NCI-H2029 (cell line): ENCODE results near the gene AP1M1.

Source experiments
- DNase-seq: peaks from one replicate; lab custom pipeline; 2025; lab: John Stamatoyannopoulos, UW

AP1M1 gene

DNA sequence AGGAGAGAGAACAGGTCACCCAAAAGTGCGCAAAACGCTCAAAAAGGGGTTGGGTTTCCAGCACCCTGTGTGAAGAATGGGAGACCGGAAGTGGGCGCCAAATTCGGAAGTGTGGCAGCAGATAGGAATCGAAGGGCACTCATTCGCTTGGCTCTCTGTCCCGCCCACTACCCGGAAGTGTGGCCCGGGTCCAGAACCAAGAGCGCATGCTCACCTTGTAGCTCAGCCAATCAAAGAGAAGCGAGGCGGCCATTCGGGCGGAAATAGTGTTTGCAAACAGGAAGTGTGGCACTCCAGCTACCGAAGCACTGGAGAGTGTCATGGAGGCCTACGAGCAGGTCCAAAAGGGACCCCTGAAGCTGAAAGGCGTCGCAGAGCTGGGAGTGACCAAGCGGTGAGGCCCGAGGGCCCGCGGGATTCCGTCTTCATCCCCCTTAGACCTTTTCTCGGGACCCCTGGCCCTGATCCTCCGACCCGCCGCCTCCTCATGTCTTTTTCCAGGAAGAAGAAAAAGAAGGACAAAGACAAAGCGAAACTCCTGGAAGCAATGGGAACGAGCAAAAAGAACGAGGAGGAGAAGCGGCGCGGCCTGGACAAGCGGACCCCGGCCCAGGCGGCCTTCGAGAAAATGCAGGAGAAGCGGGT lies 12.5 kb upstream of the AP1M1 start, which contains the start of gene FAM32A:
FAM32A (plus strand) TSS at position 288 of the 645 bp plus-strand sequence; CDS start at position 321, 33 bp downstream.
- DNase-seq: peak; percentile 98

DNA sequence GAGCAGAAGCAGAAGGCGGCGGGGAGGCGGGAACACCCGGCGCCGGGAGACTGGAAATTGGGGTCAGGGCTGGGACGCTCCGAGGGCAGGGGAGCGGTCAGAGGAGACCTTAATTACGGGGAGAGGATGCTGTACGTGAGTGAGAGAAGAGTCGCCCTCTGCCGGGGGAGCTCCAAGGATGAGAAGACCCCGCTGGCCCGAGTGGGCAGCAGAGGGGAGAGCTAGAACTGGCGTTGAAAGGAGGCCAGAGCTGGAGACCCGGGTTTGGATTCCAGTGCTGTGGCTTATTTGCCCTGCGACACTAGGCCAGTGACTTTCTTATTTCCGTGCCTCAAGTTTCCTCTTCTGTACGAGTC lies 12.0 kb upstream of the AP1M1 start:
- peak; percentile 29 for DNase-seq

DNA sequence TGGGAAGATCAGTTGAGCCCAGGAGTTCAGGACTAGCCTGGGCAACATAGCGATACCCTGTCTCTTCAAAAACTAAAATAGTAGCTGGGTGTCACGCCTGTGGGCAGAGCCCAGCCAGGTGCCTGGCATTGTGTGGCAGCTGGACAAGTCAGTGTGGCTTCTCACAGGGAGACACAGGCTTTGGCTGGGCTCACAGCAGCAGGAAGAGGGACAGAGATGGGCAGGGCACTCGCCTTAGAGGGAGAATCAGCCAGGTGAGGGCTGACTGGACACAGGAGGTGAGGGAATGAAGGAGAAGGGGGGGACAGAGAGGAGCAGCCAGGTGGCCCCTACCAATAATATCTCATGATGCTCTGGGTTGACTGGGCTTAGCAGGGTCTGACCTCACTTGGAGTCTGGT lies 9.2 kb upstream of the AP1M1 start:
- DNase-seq: no peak

DNA sequence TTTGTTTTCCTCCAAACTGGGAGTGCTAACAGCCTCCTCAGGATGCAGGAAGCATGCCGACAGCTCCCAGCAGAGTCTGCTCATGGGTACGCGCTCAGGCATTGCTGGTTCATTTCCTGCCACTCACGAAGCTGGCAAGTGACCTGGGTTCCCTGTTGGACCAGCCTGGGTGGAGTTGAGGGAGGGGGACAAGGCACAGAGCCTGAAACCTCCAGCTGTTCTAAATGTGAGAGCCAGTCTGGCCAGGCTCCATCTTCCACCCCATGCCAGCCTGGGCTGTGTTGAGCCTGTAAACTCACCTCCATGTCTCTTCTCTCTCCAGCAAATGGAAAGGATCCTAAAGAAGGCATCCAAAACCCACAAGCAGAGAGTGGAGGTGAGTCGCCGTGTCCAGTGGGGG lies 7.5 kb upstream of the AP1M1 start:
- no peak for DNase-seq

DNA sequence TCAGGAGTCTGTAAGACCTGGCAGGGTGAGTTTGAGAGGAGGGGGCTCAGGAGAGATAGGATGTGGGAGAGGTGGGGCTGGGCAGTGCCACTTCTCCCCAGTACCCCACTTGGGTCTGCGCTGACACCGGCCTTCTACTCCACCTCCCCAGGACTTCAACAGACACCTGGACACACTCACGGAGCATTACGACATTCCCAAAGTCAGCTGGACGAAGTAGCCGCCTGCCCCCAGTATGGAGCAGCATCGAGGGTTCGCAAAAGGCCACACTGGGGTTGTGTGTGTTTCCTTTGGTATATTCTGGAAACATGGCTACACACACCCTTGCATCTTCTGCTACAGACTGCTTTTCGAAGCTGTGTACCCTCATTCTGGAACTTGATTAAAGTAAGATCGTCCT lies 7.0 kb upstream of the AP1M1 start:
- DNase-seq: no peak

DNA sequence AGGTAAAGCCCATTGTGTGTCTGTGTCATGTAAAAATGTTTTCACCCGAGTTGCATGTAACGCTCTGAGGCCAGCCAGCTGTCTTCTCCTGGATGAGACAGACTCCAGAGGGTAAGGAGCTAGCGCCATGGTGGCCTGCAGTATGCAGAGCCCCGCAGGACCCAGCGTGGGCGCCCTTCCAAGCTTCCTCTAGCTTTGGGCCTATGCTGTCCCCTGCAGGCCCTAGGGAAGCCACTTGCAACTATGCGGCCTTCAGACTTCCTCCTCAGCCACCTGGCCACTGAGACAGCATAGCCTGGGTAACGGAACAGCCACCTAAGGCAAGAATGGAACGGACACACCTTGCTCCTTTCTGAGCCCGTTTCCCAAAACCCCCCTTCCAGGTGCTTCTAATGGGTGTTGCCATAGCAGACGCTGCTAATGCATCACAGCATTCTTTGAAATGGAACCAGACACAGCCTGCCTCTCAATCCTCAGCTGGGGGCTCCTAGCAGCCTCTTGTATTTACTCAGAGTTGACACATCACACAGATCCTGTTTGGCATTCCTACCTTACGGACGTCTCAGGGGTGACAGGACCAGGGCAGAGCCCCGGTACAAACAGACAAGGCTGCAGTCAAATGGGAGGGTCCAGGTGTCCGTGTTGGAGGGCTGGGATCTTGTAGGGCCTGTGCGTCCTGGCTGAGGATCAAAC lies 6.3 kb upstream of the AP1M1 start:
- no peak for DNase-seq

DNA sequence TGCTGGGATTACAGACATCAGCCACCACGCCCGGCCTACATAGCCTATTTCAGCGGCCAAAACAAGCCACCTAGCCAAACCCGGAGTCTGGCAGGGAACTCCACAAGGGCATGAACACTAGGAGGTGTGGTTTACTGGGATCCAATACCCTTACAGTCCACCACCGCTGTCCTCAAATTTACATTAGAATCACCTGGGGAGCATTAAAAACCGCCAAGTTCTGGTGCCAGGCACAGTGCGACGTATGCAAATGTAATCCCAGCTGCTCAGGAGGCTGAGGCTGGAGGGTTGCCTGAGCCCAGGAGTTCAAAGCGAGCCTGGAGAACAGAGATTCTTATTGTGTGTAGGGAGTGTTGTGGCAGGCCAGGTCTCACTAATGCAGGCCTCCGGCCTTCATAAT lies 4.2 kb upstream of the AP1M1 start:
- no peak for DNase-seq

DNA sequence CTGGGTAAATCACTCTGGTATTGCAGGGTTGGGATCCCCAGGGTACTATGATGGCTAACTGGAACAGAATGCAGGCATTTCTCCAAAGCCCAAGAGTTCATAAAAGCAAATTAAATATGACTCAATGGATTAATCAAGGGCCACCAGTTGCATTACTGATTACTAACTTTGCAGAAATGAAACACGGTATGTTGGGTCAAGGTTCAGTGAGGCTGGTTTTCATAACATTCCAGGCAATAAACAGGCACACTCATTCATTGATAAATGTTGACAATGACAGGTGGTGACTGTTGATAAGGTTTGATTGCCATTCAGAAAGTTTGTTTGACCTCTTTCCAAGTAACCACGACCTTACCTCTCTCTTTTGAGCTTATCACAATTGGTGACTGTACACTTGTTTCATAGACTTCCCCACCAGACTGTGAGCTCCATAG lies 506 bp upstream of the AP1M1 start:
- DNase-seq: no peak

DNA sequence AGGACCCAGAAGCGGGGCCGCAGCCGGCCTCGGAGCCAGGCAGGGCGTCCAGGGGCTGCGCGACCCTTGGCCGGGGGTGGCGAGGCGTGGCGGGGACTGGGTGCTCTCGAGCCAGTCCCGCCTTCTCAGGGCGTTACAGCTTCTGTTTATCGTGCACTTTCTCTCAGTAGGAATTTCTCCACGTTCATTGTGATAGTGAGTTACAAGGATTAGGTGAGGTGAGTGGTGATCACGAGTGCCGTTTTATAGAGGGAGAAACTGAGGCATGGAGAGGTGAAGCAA lies 600 bp downstream of the AP1M1 start:
- no peak for DNase-seq

DNA sequence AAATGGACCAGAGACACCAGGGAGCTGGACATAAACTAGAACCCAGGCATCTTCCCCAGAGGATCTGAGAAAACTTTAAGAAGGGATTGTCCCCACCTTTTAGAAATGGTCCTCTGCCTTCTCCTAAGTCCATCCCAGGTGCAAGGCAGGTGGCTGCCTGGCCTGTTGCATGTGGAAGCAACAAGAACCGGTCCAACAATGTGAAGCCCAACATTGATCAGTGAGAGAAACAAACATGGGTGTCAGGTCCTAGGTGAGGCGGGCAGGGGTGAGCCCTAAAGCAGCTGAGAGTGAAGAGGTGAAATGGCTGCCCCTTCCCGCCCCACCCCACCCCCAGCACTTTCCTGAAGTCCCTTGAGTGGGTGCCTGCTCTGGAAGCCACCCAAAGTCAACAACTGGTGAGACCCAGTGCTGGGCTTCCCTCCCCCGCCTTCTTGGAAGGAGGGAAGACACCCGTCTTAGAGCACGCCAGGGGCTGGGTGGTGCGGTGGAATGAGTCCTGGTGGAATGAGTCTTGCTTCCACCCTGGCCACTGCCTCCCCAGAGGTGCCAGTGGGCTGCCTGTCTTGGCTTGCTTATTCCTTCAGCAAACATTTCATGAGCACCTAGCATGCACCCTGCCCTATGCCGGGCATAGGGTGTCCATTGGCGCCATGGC lies 1.7 kb downstream of the AP1M1 start:
- DNase-seq: no peak

DNA sequence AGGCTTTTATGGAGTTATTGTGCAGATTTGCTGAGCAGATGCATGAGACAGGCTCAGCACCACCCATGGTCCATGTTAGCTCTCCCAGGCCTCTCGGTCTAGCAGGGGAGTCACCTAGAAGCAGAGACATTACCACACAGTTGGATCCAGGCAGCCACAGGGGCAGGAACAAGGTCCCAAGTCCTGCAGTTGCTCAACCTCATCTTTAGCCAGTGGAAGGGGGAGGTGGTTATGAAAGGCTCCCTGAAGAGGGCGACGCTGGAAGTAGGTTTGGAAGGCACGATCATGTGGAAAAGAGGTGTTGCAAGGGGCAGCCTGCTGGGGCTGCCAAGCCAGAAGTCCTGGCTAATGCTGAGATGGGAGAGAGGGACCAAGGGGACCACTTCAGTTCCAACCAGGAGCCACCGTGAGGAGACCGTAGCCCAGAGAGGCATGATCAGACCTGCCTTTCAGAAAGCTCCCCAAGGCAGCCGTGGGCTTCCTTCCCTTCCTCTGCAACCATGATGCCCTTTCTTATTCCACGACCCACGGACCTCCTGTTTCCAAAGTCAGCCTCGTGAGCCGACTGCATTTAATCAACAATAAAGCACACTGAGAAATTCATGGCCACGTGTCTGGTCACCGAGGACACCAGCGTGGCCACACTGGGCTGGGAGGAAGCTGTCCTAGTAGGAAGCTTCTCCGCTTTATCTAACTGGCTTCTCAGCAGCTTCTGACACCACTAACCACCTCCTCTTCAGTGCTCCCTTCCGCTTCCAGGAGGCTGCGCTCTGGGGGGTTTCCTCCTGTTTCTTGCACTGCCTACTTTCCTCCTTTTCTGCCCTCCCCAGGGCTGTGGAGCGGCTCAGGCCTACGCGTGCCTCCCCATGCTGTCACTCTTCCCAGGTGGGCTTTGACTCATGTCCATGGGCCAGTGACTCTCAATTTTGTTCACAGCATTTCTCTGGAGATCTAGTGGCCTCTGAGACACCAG lies 2.6 kb downstream of the AP1M1 start:
- no peak for DNase-seq

DNA sequence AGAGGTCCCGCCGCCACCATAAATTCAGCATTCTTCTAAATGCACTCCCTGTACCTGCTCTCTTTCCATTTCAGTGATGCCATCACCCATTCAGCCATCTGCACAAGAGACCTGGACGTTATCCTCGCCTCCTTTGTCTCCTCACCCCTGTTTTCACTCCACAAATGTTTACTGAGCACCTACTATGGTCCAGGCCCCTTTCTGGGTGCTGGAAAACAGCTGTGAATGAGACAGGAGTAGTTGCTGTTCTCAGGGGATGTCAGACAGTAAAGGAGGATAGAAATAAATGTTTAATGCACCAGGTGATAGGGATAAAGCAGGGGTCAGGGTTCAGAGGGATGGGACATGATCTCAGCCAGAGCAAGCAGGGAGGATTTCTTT lies 3.3 kb downstream of the AP1M1 start:
- no peak for DNase-seq

DNA sequence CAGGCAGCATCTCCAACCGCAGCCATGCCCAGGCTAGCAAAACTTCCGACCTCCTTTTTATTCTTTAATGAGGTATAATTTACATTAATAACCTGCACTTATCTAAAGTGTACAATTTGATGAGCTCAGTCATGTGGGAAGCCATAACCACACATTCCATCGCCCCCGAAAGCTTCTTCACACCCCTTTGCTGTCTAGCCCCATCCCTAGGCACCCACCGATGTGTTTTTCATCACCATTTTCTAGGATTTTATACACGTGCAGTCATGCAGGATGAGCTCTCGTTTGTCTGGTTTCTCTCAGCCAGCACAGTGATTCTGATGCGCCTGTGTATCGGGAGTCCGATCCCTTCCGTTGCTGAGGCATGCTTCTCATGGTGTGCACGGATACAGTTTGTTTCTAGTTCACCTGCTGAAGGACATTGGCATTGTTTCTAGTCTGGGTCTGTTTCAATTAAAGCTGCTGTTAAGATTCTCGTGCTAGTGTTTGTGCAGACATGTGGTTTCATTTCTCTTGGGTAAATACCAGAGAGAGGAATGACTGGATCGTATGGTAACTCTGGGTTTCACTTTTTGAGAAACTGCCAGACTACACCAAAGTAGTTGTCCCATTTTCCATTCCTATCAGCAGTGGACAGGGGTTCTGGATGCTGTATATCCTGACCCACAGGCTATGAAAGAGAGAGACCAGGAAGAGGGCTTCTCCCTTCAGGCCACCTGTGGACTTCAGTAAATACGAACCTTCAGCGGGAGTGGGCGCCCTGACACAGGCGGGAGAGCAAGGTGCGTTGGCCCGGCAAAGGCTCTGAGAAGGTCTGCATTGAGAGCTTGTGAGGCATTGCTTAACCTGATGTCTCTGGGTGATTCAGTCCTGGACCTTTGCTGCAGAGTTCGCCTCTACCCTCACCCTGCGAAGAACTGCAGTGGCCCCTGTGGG lies 4.9 kb downstream of the AP1M1 start:
- DNase-seq: no peak

DNA sequence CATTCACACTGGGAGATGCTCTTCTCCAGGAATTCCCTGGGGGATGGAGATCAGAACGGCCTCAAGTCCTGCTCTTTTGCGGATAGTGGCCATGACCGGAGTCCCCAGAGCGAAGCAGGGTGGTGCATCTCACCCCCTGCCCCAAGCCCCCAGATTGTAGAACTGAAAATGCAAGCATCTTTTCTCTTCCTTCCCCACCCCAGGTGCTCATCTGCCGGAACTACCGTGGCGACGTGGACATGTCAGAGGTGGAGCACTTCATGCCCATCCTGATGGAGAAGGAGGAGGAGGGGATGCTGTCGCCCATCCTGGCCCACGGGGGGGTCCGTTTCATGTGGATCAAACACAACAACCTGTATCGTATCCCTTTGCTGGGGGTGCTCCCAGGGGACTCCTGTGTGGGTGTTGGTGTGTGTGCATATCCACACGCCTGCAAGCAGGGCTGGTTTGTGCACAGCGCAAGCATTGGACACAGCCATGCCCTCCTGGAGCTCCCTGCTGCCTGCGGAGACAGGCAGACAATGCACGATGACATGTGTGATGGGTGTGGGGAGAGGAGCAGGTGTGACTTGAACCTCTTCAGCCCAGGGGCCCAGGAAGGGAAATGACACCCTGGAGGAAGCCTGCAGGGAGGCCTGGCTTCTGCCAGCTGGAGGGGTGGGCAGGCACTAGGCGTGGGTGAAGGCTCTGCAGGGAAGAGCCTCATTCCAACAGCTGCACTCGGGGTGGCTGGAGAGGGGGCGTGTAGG lies 5.7 kb downstream of the AP1M1 start:
- no peak for DNase-seq

DNA sequence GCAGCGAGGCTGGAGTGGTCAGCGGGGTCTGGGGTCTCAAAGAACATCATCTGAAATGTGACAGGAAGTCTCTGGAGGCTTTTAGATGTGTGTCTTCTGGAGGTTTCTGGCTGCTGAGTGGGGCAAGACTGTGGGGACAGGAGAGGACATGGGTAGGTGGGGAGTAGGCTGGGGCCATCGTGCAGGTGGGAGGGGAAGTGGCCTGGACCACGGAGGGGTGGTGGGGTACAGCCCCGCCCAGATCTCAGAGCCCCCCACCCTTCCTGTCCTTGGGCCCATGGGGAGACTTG lies 6.2 kb downstream of the AP1M1 start:
- no peak for DNase-seq

DNA sequence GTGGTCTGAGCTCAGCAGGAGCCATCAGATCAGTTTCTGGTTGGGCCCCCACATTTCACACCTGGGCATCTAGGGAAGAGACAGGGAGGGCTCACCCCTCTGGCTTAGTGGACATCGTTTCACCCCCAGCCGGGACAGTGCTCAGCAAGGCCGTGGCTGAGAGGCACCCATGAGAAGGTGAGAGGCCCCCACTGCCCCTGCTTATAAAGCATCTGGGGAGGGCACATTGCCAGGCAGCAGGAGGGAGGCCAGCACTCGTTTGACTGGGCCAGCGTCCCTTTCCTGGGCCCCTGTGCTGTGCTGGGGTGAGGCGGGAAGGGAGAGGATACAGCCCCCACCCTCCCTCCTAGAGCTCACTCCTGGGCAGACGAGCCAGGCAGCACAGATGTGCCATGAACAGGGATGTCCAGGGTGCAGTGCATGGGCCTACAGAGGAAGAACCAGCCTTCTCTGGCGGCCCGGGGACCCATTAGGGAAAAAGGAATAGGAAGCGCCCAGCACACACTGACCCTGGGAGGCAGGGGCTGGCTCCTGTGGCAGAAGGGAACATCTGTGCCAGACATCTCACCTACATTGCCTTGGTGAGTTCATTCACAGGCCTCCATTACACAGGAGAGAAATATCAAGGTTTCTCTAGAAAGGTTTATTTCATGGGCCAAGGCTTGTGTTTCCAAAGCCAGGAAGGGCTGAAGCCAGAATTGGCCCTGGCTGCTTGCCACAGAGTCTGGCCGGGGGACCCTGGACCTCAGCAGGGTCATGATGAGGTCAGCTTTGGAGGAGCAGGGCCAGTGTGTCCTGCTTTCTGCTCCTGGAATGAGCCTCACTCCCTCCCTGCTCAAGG lies 7.7 kb downstream of the AP1M1 start:
- no peak for DNase-seq

DNA sequence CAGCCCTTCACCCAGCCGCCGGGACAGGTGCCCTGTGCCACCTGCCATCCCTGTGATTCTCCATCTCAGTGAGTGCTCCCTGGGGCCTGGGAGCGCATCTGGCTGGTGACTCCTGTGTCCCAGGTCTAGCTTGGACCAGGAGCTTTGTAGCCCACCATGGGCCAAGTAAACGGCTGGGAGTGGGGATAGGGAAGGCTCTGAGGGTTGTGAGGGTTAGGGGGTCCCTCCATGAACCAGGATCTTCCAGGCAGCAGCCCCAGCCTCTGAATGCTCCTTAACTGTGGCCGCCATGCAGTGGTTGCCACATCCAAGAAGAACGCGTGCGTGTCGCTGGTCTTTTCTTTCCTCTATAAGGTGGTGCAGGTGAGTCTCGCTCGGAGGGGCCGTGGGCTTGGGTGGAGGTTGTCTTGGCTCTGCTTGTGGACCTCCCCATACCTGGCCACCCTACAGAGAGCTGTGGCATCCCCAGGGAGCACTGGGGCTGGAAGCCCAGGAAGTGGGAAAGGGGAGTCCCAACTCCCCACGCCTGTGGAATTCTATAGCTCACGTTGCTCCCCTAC lies 8.4 kb downstream of the AP1M1 start:
- DNase-seq: no peak

DNA sequence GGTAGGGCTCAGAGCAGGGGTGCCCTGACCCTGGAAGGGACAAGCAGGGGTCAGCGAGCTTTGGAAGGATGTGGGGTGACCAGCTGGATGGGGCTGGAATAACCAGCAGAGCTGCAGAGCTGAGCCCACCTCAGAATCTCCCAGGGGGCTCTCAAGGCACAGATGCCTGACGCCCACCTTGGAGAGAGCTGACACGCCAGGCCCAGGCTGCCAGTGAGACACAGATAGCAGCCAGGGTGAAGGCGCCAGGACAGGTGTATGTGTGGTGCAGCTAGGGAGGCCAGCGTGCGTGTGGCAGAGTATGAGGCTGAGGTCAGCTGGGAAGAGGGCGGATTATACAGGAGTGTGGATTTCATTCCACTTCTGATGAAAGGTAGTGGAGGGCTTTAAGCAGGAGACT lies 8.9 kb downstream of the AP1M1 start:
- no peak for DNase-seq

DNA sequence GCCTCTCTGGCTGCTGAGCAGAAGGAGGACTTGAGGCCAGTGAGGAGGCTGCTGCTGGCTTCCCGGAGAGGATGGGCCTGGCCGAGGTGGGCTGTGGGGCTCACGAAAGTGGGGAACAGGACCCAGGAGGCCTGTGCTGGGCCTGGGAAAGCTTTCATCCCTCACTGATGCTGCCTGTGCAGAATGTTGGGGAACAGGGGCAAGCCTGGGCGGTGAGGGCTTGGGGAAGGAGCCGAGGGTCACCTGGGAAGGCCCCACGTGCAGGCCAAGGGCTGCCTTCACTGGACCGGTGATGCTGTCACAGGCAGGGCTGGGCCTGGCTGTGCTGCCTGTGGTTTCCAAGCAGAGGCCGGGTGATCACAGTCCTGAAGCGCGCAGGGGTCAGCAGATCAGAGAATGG lies 9.4 kb downstream of the AP1M1 start:
- no peak for DNase-seq
